ENCODE results near the gene DAP.
A peak's percentile ranks its signal among the peaks of the same experiment; 100 is the strongest.

Gene DAP

GRCh38 chr5:10761933-10762775 lies 1.1 kb upstream of the DAP start:
- H3K4me3 ChIP-seq: peak overlapping the region; percentile 92
- peaks cover 48% of the 10 kb centered on the region for H3K4me1 ChIP-seq
- peak overlapping the region; percentile 88 for H3K9ac ChIP-seq
- peaks cover 30% of the 10 kb centered on the region for H4K20me1 ChIP-seq
- H3K9me3 ChIP-seq: no peaks in the 10 kb centered on the region
- no peak for TF ChIP-seq Cebpa-rat (IDR thresholded peaks at IDR 0.05)
- peak overlapping the region; percentile 92 for H3K4me2 ChIP-seq
- peak overlapping the region; percentile 98 for H3K27ac ChIP-seq
- H3K27me3 ChIP-seq: no peaks in the 10 kb centered on the region
- peaks cover 9% of the 10 kb centered on the region; the same call in 1 of the 2 replicates for H3K36me3 ChIP-seq

GRCh38 chr5:10760921-10761184 lies 181 bp downstream of the DAP start:
- H3K27me3 ChIP-seq: no peaks in the 10 kb centered on the region
- H3K36me3 ChIP-seq: peaks cover 20% of the 10 kb centered on the region
- peaks cover 43% of the 10 kb centered on the region for H4K20me1 ChIP-seq
- no peak for TF ChIP-seq Cebpa-rat (IDR thresholded peaks at IDR 0.05)
- H3K9ac ChIP-seq: peak overlapping the region; percentile 93
- H3K27ac ChIP-seq: peak overlapping the region; percentile 92
- H3K9me3 ChIP-seq: no peaks in the 10 kb centered on the region
- peak overlapping the region; percentile 92 for H3K4me3 ChIP-seq
- peaks cover 61% of the 10 kb centered on the region for H3K4me1 ChIP-seq
- H3K4me2 ChIP-seq: peak overlapping the region; percentile 91

GRCh38 chr5:10760096-10760920 lies 726 bp downstream of the DAP start:
- peak overlapping the region; percentile 91 for H3K4me2 ChIP-seq
- no peaks in the 10 kb centered on the region for H3K27me3 ChIP-seq
- H3K4me1 ChIP-seq: peaks cover 62% of the 10 kb centered on the region
- H3K36me3 ChIP-seq: peaks cover 26% of the 10 kb centered on the region
- peak overlapping the region; percentile 92 for H3K4me3 ChIP-seq
- H3K27ac ChIP-seq: peak overlapping the region; percentile 92
- no peak for TF ChIP-seq Cebpa-rat (IDR thresholded peaks at IDR 0.05)
- H4K20me1 ChIP-seq: peaks cover 49% of the 10 kb centered on the region
- no peaks in the 10 kb centered on the region for H3K9me3 ChIP-seq
- H3K9ac ChIP-seq: peak overlapping the region; percentile 93

DNA sequence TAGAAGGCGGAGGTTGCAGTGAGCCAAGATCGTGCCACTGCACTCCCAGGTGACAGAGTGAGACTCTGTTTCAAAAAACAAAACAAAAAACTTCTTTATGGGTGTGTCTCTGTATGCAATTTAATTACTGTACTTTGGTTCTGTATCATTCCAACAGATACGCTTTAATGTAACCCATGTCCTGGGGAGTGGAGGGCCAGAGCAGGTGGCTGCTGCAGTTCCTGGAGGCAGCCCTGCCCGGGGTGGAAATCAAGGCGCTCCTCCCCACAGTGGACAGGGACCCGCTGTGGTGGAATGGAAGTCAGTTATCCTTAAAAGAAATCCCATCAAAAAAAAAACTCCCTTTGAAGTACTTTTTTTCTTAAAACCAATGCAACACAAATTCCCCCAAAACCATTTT lies 1.9 kb downstream of the DAP start:
- Histone ChIP-seq H3K9me3 (no peaks in the 10 kb centered on the region), H3K4me2 (peak overlapping the region; percentile 91), H3K4me3 (no peak overlapping the region; the same call in 1 of the 2 replicates), H3K4me1 (peaks cover 62% of the 10 kb centered on the region), H3K27ac (no peak overlapping the region), H3K9ac (no peak overlapping the region), H3K36me3 (peaks cover 38% of the 10 kb centered on the region), H4K20me1 (peaks cover 61% of the 10 kb centered on the region), H3K27me3 (no peaks in the 10 kb centered on the region)
- TF ChIP-seq Cebpa-rat (IDR thresholded peaks at IDR 0.05): no peak

GRCh38 chr5:10757922-10758555 lies 3.0 kb downstream of the DAP start:
- Histone ChIP-seq H4K20me1 (peaks cover 72% of the 10 kb centered on the region), H3K4me3 (no peak overlapping the region), H3K9ac (no peak overlapping the region), H3K27me3 (no peaks in the 10 kb centered on the region), H3K4me2 (peak overlapping the region; percentile 91), H3K36me3 (peaks cover 49% of the 10 kb centered on the region), H3K27ac (no peak overlapping the region), H3K4me1 (peaks cover 61% of the 10 kb centered on the region), H3K9me3 (no peaks in the 10 kb centered on the region)
- no peak for TF ChIP-seq Cebpa-rat (IDR thresholded peaks at IDR 0.05)

- peaks cover 51% of the 10 kb centered on the region for H3K4me1 ChIP-seq
- no peak overlapping the region for H3K9ac ChIP-seq
- no peak for TF ChIP-seq Cebpa-rat (IDR thresholded peaks at IDR 0.05)
- H4K20me1 ChIP-seq: peaks cover 81% of the 10 kb centered on the region
- H3K36me3 ChIP-seq: peaks cover 56% of the 10 kb centered on the region
- no peak overlapping the region for H3K4me3 ChIP-seq
- H3K27ac ChIP-seq: no peak overlapping the region
- H3K27me3 ChIP-seq: no peaks in the 10 kb centered on the region
- no peaks in the 10 kb centered on the region for H3K9me3 ChIP-seq
- peak overlapping the region; percentile 91 for H3K4me2 ChIP-seq
Observed at GRCh38 chr5:10757043-10757442, 4.0 kb downstream of the DAP start.

DNA sequence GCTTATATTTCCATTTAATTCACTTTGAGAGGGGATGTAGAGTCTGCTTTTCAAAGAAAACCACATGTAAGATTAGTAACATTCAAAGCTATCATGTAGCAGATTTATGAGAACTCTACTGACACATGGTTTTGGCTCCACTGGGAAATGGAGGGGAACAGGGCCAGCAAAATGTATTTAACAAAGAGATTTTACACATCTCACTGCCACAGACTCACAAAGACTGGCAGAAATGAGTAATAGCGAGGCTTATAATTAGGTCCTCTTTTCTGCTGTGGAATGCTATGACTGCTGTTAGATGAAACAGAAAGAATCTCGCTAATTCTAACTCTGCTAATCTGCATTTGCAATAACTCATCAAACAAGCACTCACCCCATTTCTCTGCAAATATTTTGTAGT lies 4.5 kb downstream of the DAP start:
- peaks cover 86% of the 10 kb centered on the region for H4K20me1 ChIP-seq
- H3K4me1 ChIP-seq: peaks cover 46% of the 10 kb centered on the region
- no peak for TF ChIP-seq Cebpa-rat (IDR thresholded peaks at IDR 0.05)
- no peaks in the 10 kb centered on the region for H3K27me3 ChIP-seq
- no peak overlapping the region for H3K9ac ChIP-seq
- no peak overlapping the region for H3K27ac ChIP-seq
- no peaks in the 10 kb centered on the region for H3K9me3 ChIP-seq
- H3K4me2 ChIP-seq: peak overlapping the region; percentile 91
- peaks cover 56% of the 10 kb centered on the region for H3K36me3 ChIP-seq
- H3K4me3 ChIP-seq: no peak overlapping the region

GRCh38 chr5:10753178-10753577 lies 7.9 kb downstream of the DAP start:
- Histone ChIP-seq H3K9ac (no peak overlapping the region), H3K4me3 (no peak overlapping the region), H3K4me1 (peaks cover 36% of the 10 kb centered on the region), H3K4me2 (no peak overlapping the region), H4K20me1 (peaks cover 100% of the 10 kb centered on the region), H3K27me3 (no peaks in the 10 kb centered on the region), H3K36me3 (peaks cover 81% of the 10 kb centered on the region), H3K9me3 (no peaks in the 10 kb centered on the region), H3K27ac (no peak overlapping the region)
- no peak for TF ChIP-seq Cebpa-rat (IDR thresholded peaks at IDR 0.05)

- no peak for TF ChIP-seq Cebpa-rat (IDR thresholded peaks at IDR 0.05)
- Histone ChIP-seq H3K9ac (no peak overlapping the region), H3K4me2 (no peak overlapping the region), H3K27ac (no peak overlapping the region), H3K4me1 (peaks cover 29% of the 10 kb centered on the region), H3K36me3 (peaks cover 87% of the 10 kb centered on the region), H3K4me3 (no peak overlapping the region), H4K20me1 (peaks cover 99% of the 10 kb centered on the region), H3K9me3 (no peaks in the 10 kb centered on the region), H3K27me3 (no peaks in the 10 kb centered on the region)
Observed at GRCh38 chr5:10752451-10752850, 8.6 kb downstream of the DAP start.
